HG02588 (cell line): ENCODE measurements around the gene FAM170B.

Source experiments
- ATAC-seq: cut with Tn5 transposase; IDR thresholded peaks from one replicate; pipeline ENCODE4 v1.9.1; 2021; ENCODE audit warnings: mild to moderate bottlenecking, moderate library complexity; ENCODE audit not compliant: unreplicated experiment

FAM170B gene

GRCh38 chr10:49153971-49154370, 20.1 kb upstream of the FAM170B start:
- ATAC-seq, result no peak

DNA sequence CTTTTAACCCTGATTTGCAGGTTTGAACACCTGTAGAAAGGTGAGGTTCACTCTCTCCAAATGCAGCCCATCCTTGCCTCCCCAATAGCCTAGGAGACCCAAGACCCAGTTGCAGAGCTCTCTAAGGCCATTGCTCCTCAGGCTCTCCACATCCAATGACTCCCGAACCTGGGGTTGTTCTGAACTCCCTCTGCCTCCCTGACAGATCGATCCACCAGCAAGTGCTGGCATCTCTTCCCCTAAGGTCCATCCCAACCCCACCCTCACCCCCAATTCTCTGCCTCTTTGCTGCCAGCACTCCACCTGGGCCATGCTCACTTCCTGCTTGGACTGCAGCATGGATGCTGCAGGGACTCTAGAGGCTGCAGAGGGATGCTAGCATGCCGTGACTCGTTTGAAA, 19.3 kb upstream of the FAM170B start:
- ATAC-seq, result no peak

GRCh38 chr10:49152663-49153062, 18.8 kb upstream of the FAM170B start:
- no peak for ATAC-seq

- ATAC-seq, result no peak
Measured at GRCh38 chr10:49152037-49152436, 18.2 kb upstream of the FAM170B start.

DNA sequence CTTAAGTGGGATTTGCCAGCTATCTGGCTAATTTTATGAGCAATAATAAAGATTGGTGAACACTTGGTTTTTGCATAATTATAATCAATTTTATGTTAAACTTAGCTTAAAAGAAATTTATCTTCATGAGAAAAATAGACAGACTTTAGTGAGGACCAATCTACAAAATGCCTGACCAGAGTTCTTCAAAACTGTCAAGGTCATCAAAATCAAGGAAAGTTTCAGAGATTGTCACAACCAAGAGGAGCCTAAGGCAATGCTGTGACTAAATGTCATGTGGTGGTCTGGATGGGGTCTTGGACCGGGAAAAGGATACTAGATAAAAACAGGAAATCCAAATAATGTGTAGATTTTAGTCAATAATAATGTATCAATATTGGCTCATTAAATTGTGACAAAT, 17.7 kb upstream of the FAM170B start:
- ATAC-seq, result no peak

- no peak for ATAC-seq
Measured at GRCh38 chr10:49151025-49151445, 17.2 kb upstream of the FAM170B start.

DNA sequence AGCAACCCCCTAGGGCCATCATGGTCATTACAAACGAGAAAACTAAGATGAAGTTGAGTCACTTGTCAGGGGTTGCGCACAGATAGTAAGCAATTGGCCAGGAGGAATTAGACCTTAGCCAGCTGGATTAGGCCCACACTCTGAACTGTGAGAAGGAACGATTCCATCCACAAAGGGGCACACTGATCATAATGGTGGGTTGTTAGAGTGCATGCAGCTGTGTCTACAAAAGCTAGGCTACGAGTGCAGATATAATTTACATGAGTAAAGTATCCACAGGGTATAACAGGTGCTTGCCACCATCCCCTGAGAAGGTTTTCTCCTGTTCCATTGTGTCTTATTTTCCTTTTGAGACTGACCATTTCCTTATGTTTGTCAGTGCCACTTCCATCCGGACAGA, 16.6 kb upstream of the FAM170B start:
- ATAC-seq, result no peak

DNA sequence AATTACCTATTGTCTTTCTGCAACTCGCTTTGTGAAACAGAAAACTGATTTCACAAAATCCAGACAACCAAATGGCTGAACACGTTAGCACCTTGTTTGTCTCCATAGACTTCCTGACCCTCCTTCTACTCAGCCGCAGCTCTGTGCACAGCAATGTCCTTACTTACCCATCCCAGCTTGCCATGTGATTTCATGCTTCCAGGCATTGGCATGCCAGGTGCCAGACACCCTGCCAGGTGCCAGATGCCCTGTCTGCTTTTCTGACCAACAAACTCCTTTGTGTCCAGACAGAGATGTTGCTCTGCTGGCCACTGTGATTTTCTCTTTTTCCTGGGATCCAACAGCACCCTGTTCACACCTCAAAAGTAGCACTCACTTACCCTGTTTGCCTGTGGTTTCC, 16.1 kb upstream of the FAM170B start:
- no peak for ATAC-seq

DNA sequence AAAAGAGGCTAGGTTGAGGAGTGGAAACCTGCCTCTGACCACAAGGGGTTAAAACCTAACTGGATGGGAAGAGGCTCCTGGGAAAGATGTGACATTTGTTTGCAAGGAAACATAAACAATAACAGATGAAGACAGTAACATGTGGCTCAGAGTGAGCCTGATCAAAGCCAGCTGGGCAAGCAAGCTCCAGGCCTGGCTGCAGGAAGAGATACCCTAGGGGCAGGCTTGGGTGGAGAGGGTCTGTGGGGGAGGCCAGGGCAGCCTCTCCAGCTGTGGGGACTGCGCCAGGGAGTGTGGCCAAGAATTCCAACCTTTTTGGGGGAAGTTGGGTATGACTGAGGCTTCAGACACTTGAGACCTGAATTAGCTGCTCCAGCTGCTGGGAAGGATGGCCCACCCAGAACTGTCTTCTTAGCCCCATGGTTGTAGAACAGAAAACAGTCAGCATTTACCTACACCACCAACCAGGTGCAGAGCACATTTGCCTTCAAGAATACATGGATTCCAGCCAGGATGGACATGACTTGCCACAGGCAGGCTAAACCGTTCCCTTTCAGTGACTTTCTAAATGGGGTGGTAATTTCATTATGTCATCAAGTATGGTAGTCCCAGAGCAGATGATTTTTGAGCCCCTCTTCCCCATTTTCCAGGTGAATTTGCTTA, 10.4 kb upstream of the FAM170B start:
- no peak for ATAC-seq

GRCh38 chr10:49143249-49143648, 9.4 kb upstream of the FAM170B start:
- ATAC-seq, result no peak

GRCh38 chr10:49141541-49142332, 7.9 kb upstream of the FAM170B start:
- ATAC-seq, result peak; percentile 76

DNA sequence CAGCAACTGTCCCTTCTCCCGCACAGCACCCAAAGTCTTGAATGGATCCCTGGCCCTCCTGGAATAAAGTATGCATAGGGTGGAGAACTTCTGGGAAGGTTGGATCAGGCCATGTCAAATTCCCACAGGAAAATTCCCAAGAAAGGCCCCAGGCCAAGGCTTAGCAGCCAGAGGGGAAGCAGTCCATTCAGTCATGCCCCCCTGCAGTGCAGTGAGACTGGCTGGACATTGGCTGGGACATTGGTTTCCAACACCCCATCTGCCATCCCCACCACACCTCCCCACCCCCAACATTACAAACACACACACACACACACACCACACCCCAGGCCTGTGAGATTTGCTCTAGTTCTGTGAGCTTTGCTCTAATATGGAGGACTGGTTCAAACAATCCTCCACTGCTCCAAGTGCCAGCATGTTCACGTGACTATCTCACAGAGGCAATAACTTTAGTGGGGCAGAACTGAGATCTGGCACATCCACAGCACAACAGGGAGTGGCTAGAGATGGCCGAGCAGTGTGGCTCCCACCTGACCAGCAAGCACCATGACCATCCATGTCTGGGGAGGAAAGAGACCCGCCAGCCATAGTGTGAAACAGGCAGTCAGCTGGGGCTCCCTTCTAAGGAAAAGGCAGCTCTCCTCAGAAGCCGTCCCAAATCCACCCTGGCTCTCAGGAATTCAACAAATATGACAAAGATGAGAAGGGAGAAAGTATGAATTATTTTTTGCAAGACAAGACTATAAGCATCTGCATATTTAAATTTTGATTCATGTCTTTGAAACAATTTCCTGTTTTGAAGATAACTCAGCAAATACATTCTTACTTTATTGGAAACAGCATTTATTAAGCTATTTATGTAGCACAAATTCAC, 6.7 kb upstream of the FAM170B start:
- no peak for ATAC-seq

DNA sequence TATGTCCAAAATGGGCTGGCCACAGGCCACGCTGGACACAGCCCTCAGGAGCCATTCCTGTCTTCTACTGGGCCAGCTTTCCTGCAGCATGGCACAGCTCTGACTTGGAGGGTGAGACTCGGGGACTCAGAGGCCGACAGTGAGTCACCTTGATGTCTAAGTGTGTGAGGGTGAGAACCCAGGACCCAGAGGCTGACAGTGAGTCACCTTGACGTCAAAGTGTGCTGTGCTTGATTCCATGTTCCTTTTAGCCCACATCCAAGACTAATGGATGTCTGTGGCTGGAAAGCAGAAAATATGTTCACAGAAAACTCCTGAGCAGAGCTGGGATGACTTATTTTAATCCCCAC, 6.0 kb upstream of the FAM170B start:
- ATAC-seq, result no peak

- no peak for ATAC-seq
Measured at GRCh38 chr10:49139028-49139845, 5.4 kb upstream of the FAM170B start.

DNA sequence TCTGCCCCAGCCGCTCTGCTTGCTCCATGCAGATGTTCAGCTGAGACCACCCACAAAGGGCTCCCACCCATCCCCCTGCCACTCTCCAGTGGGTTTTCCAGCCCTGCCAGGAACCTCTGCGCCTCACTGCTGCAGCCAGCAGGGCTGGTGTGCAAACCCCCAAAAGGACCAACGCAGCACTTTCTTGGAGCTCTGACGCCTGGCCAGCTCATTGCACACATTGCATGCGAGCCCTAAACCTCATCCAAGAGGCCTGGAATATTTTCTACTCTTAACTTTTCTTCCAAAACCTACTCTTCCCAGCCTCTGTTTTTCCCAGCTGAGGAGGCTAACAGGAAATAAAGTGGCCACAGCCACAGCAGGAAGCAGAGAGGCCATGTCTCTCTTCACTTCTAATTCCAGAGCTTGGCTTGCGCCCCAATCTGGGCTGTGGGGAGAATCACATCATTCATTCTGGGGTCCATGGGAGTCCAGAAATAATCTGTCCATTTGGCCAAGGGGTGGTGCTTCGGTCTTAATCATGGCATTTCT, 4.6 kb upstream of the FAM170B start:
- no peak for ATAC-seq

DNA sequence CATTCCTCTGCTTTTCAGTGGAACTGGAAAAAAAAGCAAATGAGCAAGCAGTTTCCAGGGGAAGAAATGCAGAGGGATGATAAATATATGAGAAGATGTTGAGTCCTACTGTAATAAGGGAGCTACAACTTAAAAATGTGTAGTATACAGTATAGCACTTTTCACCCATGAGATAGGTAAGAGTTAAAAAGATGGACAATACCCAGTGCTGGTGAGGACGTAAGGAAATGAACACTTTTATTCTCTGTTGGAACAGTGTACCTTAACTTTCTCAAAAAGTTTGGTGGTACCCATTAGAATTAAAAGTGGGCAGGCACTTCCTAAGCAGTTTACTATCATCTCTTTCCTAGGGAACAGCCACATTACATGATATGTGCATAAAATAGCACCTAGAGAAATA, 2.7 kb upstream of the FAM170B start:
- no peak for ATAC-seq

- no peak for ATAC-seq
Measured at GRCh38 chr10:49135575-49136313, 1.9 kb upstream of the FAM170B start.

DNA sequence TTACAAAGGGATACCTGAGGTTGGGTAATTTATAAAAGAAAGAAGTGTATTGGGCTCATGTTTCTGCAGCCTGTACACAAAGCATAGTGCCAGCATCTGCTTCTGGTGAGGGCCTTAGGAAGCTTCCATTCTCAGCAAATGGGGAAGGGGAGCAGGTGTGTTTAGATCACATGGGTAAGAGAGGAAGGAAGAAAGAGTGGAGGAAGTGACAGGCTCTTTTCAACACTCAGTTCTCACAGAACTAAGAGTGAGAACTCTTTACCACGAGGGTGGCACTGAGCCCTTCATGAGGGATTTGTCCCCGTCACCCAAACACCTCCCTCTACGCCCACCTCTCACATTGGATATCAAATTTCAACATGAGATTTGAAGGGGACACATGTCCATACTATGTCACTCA, 506 bp upstream of the FAM170B start:
- ATAC-seq, result no peak

DNA sequence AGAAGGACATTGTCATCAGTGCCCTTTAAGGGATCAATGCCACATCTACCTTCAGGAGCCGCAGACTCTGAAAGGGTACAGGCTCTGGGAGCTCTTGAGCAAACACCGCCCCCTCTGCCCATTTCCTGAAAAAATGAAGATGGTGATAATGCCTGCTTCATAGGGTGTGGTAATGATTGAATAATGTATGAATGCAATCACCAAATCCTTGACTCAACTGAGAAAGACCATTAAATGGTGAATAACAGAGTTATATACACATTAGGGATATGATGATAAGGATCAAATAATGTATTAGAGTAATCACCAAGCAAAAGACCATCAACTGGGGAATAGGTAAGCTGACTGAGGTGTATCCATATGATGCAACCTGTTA, 1.5 kb downstream of the FAM170B start:
- ATAC-seq, result no peak
